Adipocyte (in vitro differentiated cells): Measurements from ENCODE around the gene CUEDC1.

Experiments used
- DNase-seq: peaks from one replicate; pipeline ENCODE4 v3.0.0-alpha.2; 2015; ENCODE audit warnings: low read depth
- H3K27me3 ChIP-seq: replicated peaks from 2 replicates; pipeline ENCODE4 v1.7.0; 2013; ENCODE audit warnings: mild to moderate bottlenecking, low read length, moderate library complexity; ENCODE audit not compliant: control insufficient read depth, insufficient read depth
- H3K36me3 ChIP-seq: 2 replicates; pipeline ENCODE4 v1.7.0; 2013; ENCODE audit warnings: low read length, mild to moderate bottlenecking, moderate library complexity; ENCODE audit not compliant: control insufficient read depth, insufficient read depth, severe bottlenecking
- H3K4me1 ChIP-seq: 2 replicates; pipeline ENCODE4 v1.7.0; 2013; ENCODE audit warnings: mild to moderate bottlenecking, low read length, moderate library complexity; ENCODE audit not compliant: control insufficient read depth, insufficient read depth
- H3K4me3 ChIP-seq: 2 replicates; pipeline ENCODE4 v1.7.0; 2013; ENCODE audit warnings: mild to moderate bottlenecking, low read length, moderate library complexity
- H3K9ac ChIP-seq: 2 replicates; pipeline ENCODE4 v1.7.0; 2013; ENCODE audit warnings: mild to moderate bottlenecking, low read length, moderate library complexity
- H3K9me3 ChIP-seq: 2 replicates; pipeline ENCODE4 v1.7.0; 2013; ENCODE audit warnings: mild to moderate bottlenecking, low read length, moderate library complexity; ENCODE audit not compliant: control insufficient read depth

The CUEDC1 gene

GRCh38 chr17:57885148-57885915, 69.9 kb downstream of the CUEDC1 start:
- DNase-seq, result no peak
- Histone ChIP-seq H3K4me3 (no peak overlapping the region), H3K4me1 (peaks cover 48% of the 10 kb centered on the region), H3K9ac (no peak overlapping the region), H3K27me3 (no peaks in the 10 kb centered on the region), H3K36me3 (peaks cover 21% of the 10 kb centered on the region), H3K9me3 (no peaks in the 10 kb centered on the region)

- Histone ChIP-seq H3K4me3 (no peak overlapping the region), H3K9me3 (no peaks in the 10 kb centered on the region), H3K36me3 (peaks cover 34% of the 10 kb centered on the region), H3K9ac (peak overlapping the region; percentile 68), H3K4me1 (peaks cover 45% of the 10 kb centered on the region), H3K27me3 (no peaks in the 10 kb centered on the region)
- DNase-seq, result no peak
These were observed 73.3 kb downstream of the CUEDC1 start for GRCh38 chr17:57881783-57882351.

DNA sequence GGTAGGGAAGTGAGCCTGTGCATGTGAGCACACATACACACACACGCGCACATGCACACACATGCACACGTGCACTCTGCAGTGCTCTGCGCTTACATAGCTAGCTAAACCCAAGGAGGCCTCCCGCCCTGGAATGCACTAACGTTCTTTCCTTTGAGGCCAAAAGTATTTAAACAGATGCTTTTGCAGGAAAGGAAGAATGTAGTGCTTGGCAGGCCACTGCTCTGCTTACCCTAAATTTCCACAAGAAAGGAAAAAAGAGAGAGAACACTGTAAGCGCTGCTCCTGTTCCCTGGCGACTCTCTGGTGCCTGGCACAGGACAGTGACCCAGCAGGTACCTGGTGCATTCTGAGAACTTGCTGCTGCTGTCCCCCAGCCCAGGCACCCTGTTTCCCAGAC, 74.1 kb downstream of the CUEDC1 start:
- peak; percentile 93 for DNase-seq
- Histone ChIP-seq H3K4me3 (no peak overlapping the region), H3K27me3 (no peaks in the 10 kb centered on the region), H3K9me3 (no peaks in the 10 kb centered on the region), H3K4me1 (peaks cover 52% of the 10 kb centered on the region), H3K9ac (peak overlapping the region; percentile 68), H3K36me3 (peaks cover 41% of the 10 kb centered on the region)

GRCh38 chr17:57880086-57880456, 75.1 kb downstream of the CUEDC1 start:
- Histone ChIP-seq H3K4me1 (peaks cover 62% of the 10 kb centered on the region), H3K9me3 (no peaks in the 10 kb centered on the region), H3K36me3 (peaks cover 43% of the 10 kb centered on the region), H3K4me3 (no peak overlapping the region), H3K9ac (peak overlapping the region; percentile 49), H3K27me3 (no peaks in the 10 kb centered on the region)
- no peak for DNase-seq

- Histone ChIP-seq H3K9me3 (no peaks in the 10 kb centered on the region), H3K27me3 (no peaks in the 10 kb centered on the region), H3K9ac (peak overlapping the region; percentile 49), H3K4me1 (peaks cover 66% of the 10 kb centered on the region), H3K36me3 (peaks cover 38% of the 10 kb centered on the region), H3K4me3 (no peak overlapping the region)
- no peak for DNase-seq
These were observed 75.7 kb downstream of the CUEDC1 start for GRCh38 chr17:57879437-57880085.

GRCh38 chr17:57877803-57878377, 77.3 kb downstream of the CUEDC1 start:
- Histone ChIP-seq H3K9me3 (no peaks in the 10 kb centered on the region), H3K4me1 (peaks cover 76% of the 10 kb centered on the region)
- no peak for DNase-seq

DNA sequence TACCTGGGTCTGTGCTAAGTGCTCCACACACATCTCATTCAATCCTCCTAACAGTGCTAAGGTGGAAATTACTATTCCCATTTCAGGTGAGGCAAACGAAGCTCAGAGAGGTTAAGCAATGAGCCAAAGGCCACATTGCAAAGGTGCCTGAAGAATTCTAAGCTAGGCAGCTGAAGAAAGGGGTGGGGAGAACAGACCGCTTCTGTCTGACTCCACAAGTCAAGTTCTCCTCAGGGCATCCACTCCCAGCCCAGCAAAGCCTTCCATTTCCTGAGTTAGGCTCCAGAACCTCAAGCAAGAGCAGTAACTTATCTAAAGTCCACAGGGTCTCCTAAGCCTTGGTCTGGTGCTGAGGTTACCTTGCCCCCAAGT, 78.4 kb downstream of the CUEDC1 start:
- peaks cover 70% of the 10 kb centered on the region for H3K4me1 ChIP-seq
- no peak overlapping the region for H3K4me3 ChIP-seq
- H3K27me3 ChIP-seq, result no peaks in the 10 kb centered on the region
- DNase-seq, result no peak
- H3K9me3 ChIP-seq, result no peaks in the 10 kb centered on the region
- H3K36me3 ChIP-seq, result peaks cover 44% of the 10 kb centered on the region
- peak overlapping the region; percentile 14 for H3K9ac ChIP-seq

More at GRCh38 chr17:57877803-57878377, 77.3 kb downstream of the CUEDC1 start:
- Histone ChIP-seq H3K36me3 (peaks cover 36% of the 10 kb centered on the region), H3K9ac (peak overlapping the region; percentile 50), H3K4me3 (no peak overlapping the region), H3K27me3 (no peaks in the 10 kb centered on the region)

- H3K36me3 ChIP-seq, result peaks cover 49% of the 10 kb centered on the region
- peak overlapping the region; percentile 74 for H3K9ac ChIP-seq
- DNase-seq, result no peak
- peaks cover 64% of the 10 kb centered on the region for H3K4me1 ChIP-seq
- no peaks in the 10 kb centered on the region for H3K9me3 ChIP-seq
- H3K27me3 ChIP-seq, result no peaks in the 10 kb centered on the region
- no peak overlapping the region for H3K4me3 ChIP-seq
These were observed 79.0 kb downstream of the CUEDC1 start for GRCh38 chr17:57876023-57876865.

- DNase-seq, result peak; percentile 98
- Histone ChIP-seq H3K36me3 (peaks cover 56% of the 10 kb centered on the region), H3K9me3 (no peaks in the 10 kb centered on the region), H3K9ac (peak overlapping the region; percentile 78), H3K4me3 (peak overlapping the region; percentile 62), H3K27me3 (no peaks in the 10 kb centered on the region), H3K4me1 (peaks cover 56% of the 10 kb centered on the region)
These were observed 79.8 kb downstream of the CUEDC1 start for GRCh38 chr17:57875290-57876022.

- peaks cover 59% of the 10 kb centered on the region for H3K36me3 ChIP-seq
- H3K9ac ChIP-seq, result peak overlapping the region; percentile 78
- H3K4me3 ChIP-seq, result peak overlapping the region; percentile 62
- no peaks in the 10 kb centered on the region for H3K27me3 ChIP-seq
- DNase-seq, result peak; percentile 97
- peaks cover 55% of the 10 kb centered on the region for H3K4me1 ChIP-seq
- H3K9me3 ChIP-seq, result no peaks in the 10 kb centered on the region
These were observed 80.5 kb downstream of the CUEDC1 start for GRCh38 chr17:57874434-57875289.
